AG20443 (cell line): Measurements from ENCODE around the gene RPL36AL.
"Not testable (repeated sequence)": the region's sequence is repeated elsewhere in the genome, so short reads cannot be mapped to it uniquely, and the experiment has no call there.

ENCODE experiments used
- DNase-seq: peaks from one replicate; pipeline ENCODE4 v3.0.0; 2012; ENCODE audit warnings: low spot score, mixed read lengths

The RPL36AL gene

GRCh38 chr14:49620182-49621113 lies at the start of gene RPL36AL, which contains the start of gene MGAT2:
RPL36AL (minus strand) TSS chr14:49620626; CDS start chr14:49619104, 1,522 bp downstream.
MGAT2 (plus strand) TSS chr14:49620799; CDS start chr14:49621269, 470 bp downstream.
- peak; percentile 98 for DNase-seq

- no peak for DNase-seq
Observed at GRCh38 chr14:49659526-49660455, 39.4 kb upstream of the RPL36AL start.

DNA sequence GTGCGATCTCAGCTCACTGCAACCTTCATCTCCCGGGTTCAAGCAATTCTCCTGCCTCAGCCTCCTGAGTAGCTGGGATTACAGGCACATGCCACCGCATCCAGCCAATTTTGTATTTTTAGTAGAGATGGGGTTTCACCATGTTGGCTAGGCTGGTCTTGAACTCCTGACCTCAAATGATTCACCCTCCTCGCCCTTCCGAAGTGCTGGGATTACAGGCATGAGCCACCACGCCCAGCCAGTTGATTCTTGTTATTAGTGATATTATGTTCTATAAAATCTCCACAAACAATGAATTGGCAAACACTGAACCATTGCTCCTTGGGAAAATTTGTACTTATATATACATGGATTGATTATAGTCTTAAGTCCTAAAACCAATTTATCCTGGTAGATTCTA lies 37.1 kb upstream of the RPL36AL start:
- DNase-seq: not testable (repeated sequence)

DNA sequence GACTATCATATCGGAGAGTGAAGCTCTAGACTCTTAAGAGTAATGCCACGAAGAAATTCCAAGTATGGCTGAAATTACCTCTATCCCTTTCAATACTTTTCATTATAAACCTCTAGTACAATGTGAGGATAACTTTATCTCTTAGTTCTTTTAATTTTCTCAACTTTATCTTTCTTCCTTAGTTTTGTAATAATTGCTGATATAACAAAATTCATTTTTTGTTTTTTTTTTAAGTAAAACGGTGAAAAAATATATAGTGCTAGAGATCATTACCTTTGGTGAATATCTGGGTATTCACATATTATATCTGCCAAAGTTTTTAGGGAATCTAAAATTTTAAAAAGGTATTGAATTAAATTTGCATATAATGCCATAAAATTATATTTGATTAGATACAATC lies 34.1 kb upstream of the RPL36AL start:
- DNase-seq: no peak

- no peak for DNase-seq
Observed at GRCh38 chr14:49653508-49653907, 33.1 kb upstream of the RPL36AL start.

DNA sequence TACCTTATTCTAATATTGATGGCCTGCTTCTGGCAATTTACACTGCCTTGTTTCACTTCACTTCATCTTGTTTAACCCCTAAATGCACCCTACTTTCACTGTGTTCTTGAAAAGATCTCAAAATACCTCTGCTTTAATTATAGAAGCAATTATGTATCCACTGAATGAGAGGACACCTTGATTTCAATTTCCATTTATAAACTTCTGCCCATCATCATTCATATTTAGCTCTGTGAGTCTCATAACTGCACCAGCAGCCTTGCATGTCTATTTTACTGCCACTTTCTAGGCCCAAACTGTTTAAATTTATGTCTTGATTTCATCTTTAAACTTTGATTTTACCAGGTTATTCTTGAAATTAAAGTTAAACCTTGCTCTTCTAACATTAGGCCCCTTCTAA lies 21.7 kb upstream of the RPL36AL start:
- DNase-seq: no peak

DNA sequence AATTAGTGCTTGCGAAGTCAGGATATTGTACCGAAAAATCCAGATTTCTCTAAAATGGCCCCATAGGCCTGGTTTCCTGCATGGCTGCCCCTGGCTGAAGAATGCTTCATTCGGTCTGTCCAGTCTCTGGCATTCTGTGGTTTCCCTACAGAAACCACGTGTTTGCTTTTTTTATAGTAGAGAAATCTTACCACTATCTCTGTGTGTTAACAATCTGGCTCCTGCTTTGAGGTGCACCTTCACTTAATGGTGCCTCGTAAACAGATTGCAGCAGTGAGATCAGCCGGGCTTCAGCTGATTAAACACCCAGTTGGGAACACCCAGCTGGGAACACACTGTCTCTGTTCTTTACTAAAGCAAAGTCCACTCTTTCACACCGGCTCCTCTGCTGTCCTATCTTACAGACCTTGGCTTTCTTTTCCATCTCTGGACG lies 21.3 kb upstream of the RPL36AL start:
- peak; percentile 10 for DNase-seq

DNA sequence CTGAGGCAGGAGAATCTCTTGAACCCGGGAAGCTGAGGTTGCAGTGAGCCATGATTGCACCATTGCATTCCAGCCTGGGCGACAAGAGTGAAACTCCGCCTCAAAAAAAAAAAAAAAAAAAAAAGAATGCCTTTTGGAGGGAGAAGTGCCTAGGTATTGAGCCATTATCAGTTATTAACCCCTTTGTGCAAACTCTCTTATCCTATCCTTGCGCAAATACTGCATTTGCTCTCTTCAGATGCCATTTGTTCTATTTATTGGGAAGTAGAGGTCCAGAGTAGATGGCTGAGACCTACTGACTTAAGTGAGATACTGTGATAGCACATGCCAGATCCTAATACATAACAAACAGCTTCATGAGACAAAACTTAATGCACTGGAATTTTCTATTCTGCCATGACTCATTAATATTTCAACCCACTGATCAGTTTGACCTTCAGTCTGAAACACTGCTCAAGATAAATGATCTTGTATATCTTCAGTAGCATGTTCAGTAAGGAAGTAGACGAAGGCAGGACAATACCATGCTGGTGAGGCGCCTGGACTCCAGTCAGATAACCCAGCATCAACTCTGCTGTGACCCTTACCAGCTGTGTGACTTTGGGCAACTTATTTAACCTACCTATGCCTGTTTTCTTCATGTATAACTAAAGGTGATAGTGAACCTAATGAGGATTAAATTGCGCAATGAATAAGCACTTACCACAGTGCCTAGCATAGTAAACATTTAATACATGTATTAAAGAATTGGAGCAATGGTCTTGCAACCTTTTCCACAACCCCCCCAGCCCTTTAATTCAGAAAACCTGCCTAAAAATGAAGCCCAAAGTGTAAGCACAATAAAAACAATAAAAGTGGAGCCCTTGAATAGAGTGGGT lies 20.4 kb upstream of the RPL36AL start:
- no peak for DNase-seq

- DNase-seq: no peak
Observed at GRCh38 chr14:49637534-49638078, 17.2 kb upstream of the RPL36AL start.

- DNase-seq: no peak
Observed at GRCh38 chr14:49636866-49637265, 16.4 kb upstream of the RPL36AL start.

DNA sequence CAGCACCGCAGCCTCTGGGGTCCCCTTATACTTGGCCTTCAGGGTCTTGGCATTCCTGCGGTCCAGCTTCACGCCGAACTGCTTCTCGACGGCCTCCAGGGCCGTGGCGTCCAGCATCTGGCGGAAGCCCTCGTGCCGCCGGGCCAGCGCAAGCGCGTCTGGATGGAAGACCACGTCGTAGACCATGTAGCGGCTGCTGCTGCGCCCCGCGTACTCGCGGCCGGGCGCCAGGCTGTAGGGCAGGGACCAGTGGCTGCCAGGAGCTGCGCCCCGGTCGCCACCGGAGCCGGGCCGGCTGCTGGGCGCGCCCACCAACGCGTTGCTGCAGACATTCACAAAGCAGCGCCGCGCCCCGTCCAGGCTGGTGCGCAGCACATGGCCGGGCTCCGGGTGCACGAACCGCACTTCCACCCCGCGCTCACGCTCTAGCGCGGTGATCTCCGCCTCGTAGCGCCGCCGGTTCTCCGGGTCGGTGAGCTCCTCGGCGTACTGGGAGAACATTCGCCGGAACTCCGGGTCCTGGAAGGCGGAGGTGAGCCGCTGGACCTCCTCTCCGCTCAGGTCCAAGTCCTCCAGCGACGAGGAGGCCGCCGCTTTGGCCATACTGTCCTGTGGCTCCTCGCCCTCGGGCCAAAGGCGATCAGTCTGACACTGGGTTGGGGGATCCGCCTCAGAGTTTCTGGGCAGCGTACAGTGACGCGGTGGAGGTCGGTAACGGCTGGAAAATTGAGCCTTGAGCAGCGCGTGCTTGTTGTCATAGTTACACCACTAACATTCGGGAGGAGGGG lies 14.3 kb upstream of the RPL36AL start, which contains the start of gene DNAAF2:
Gene DNAAF2 (minus strand): TSS at position 698 of the 788 bp plus-strand sequence. CDS start 95 bp downstream, at position 603.
- peak; percentile 76 for DNase-seq

DNA sequence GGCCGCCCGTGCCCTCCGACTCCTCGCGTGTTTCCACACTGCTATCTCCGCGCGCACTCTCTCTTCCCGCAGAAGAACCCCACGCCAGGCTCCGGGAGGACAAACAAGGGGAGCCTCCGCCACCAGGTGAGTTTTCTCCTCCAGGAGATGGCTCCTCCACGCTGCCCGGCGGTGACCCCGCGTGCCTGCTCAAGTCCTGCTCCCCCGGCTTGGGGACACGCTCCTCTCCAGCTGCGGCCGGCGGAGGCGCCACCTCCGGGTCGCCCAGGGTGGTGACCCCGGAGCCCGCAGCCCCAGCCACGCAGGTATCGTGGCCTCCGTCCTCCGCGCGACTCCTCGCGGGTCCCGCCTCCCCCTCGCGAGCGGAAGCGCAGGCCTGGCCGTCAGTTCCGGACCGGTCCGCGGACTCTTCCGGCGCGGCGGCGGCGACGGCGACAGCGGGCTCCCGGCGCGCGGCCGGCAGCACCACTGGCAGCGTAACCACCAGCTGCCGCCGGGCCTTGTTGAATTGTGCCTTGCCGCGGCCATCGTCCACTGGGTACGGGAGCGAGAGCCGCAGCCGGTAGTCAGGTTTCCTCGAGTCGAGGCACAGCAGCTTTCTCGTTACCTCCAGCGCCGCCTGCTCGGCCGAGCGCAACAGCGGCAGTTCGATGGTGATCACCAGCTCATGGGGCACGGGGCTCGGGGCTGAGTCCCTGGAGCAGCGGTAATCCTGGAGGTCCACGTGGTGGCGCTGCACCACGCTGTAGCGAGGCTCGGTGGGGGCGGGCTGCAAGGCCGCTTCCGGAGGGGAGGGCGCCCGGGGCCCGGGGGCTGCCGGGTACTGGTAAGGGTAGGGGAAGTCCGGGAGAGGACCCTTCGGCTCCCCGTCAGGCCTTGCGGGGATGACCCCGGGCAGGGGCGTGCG lies 13.5 kb upstream of the RPL36AL start:
- peak; percentile 94 for DNase-seq

- no peak for DNase-seq
Observed at GRCh38 chr14:49623941-49624839, 3.8 kb upstream of the RPL36AL start.

GRCh38 chr14:49623387-49623786 lies 3.0 kb upstream of the RPL36AL start:
- DNase-seq: no peak

DNA sequence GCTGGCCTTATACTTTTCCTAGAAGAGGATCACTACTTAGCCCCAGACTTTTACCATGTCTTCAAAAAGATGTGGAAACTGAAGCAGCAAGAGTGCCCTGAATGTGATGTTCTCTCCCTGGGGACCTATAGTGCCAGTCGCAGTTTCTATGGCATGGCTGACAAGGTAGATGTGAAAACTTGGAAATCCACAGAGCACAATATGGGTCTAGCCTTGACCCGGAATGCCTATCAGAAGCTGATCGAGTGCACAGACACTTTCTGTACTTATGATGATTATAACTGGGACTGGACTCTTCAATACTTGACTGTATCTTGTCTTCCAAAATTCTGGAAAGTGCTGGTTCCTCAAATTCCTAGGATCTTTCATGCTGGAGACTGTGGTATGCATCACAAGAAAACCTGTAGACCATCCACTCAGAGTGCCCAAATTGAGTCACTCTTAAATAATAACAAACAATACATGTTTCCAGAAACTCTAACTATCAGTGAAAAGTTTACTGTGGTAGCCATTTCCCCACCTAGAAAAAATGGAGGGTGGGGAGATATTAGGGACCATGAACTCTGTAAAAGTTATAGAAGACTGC lies 1.7 kb upstream of the RPL36AL start:
- DNase-seq: no peak

- DNase-seq: peak; percentile 55
Observed at GRCh38 chr14:49621114-49621881, 872 bp upstream of the RPL36AL start.

GRCh38 chr14:49619730-49620129 lies 696 bp downstream of the RPL36AL start:
- DNase-seq: no peak
